Activated naive CD4-positive, alpha-beta T cell treated with anti-CD3 and anti-CD28 coated beads for 36 hours (primary cell): Measurements from ENCODE around the gene KCNK5. TPM values are rescaled to one million over a fixed set of nuclear protein-coding genes. Genes with fewer than 3 reads are reported as not detected.

Experiments used
- CTCF ChIA-PET: fragments of 350-600 bp; sonication (Branson Sonifier 250); formaldehyde crosslinking; loops from one replicate; lab custom pipeline; 2021; ENCODE audit warnings: antibody characterized with exemption; lab: Charles Lee
- DNase-seq: peaks from one replicate; pipeline ENCODE4 v3.0.0-alpha.2; 2020
- H3K27ac Mint-ChIP-seq: one replicate; pipeline ENCODE4 v1.8.0; 2021; ENCODE audit warnings: mild to moderate bottlenecking, mixed read lengths
- H3K27me3 Mint-ChIP-seq: one replicate; pipeline ENCODE4 v1.8.0; 2021; ENCODE audit warnings: low read depth, mixed read lengths
- H3K36me3 Mint-ChIP-seq: one replicate; pipeline ENCODE4 v1.8.0; 2021; ENCODE audit warnings: low read depth, mixed read lengths
- H3K4me1 Mint-ChIP-seq: one replicate; pipeline ENCODE4 v1.8.0; 2021; ENCODE audit warnings: low read depth, mixed read lengths
- H3K4me3 Mint-ChIP-seq: one replicate; pipeline ENCODE4 v1.8.0; 2021; ENCODE audit warnings: mild to moderate bottlenecking, moderate library complexity, mixed read lengths
- H3K9me3 Mint-ChIP-seq: one replicate; pipeline ENCODE4 v1.8.0; 2021; ENCODE audit warnings: mixed read lengths
- intact Hi-C: fragments of 100-400 bp; cut with micrococcal nuclease; formaldehyde crosslinking; loops from one replicate; pipeline ENCODE4 v1.15.1; 2023
- total RNA-seq, 2 experiments: library from RNA; stranded (reverse); gene quantifications; one replicate each; pipeline ENCODE4 v1.2.3, GENCODE V29; 2021

KCNK5 gene
- total RNA-seq, 2 experiments from 2014 or later, result 9.0 to 9.2 TPM

GRCh38 chr6:39236742-39237141, 7.5 kb upstream of the KCNK5 start:
- Mint-ChIP-seq H3K36me3 (no peaks in the 10 kb centered on the region), H3K27me3 (no peaks in the 10 kb centered on the region), H3K9me3 (no peaks in the 10 kb centered on the region), H3K4me3 (no peak overlapping the region), H3K4me1 (no peaks in the 10 kb centered on the region), H3K27ac (no peak overlapping the region)
- CTCF ChIA-PET, result no interaction called here
- DNase-seq, result no peak
- intact Hi-C loops, result no loop called here

- no peak overlapping the region for H3K4me3 Mint-ChIP-seq
- intact Hi-C loops, result no loop called here
- H3K36me3 Mint-ChIP-seq, result no peaks in the 10 kb centered on the region
- CTCF ChIA-PET, result no interaction called here
- H3K4me1 Mint-ChIP-seq, result peaks cover 5% of the 10 kb centered on the region
- H3K9me3 Mint-ChIP-seq, result no peaks in the 10 kb centered on the region
- no peak overlapping the region for H3K27ac Mint-ChIP-seq
- DNase-seq, result no peak
- H3K27me3 Mint-ChIP-seq, result peaks cover 1% of the 10 kb centered on the region
Observed at GRCh38 chr6:39233333-39233732, 4.1 kb upstream of the KCNK5 start.

- CTCF ChIA-PET, result no interaction called here
- Mint-ChIP-seq H3K9me3 (no peaks in the 10 kb centered on the region), H3K4me1 (peaks cover 19% of the 10 kb centered on the region), H3K4me3 (no peak overlapping the region), H3K27me3 (peaks cover 1% of the 10 kb centered on the region), H3K36me3 (peaks cover 3% of the 10 kb centered on the region), H3K27ac (no peak overlapping the region)
- no peak for DNase-seq
- intact Hi-C loops, result no loop called here
Observed at GRCh38 chr6:39231521-39232243, 2.4 kb upstream of the KCNK5 start.

DNA sequence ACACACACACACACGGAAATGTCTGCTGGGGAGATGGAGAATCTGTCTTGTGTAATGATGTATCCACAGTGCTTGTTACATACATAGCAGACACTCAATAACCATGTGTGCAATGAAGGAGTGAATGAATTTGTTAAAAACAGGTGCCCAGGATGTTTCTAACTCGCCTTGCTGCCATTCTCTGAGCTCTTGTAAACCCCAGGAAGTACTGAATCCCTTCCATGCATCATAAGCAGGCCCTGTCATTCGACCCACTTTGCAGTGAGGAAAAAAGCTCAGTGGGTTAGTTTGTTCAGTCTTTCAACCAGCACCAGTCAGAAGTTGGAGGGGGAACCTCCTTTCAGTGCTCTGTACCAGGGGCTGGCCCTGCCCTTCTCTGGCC, 1.4 kb upstream of the KCNK5 start:
- CTCF ChIA-PET, result interaction anchor here (0.7 to 1.6 kb wide), 6 partner anchors 11 to 78 kb away, joined by 3 to 5 read pairs (median 3); no protein-coding TSS in a partner anchor
- intact Hi-C loops, result no loop called here

GRCh38 chr6:39228111-39228971, 934 bp downstream of the KCNK5 start:
- Mint-ChIP-seq H3K9me3 (no peaks in the 10 kb centered on the region), H3K36me3 (peaks cover 23% of the 10 kb centered on the region), H3K4me3 (peak overlapping the region; percentile 87), H3K27ac (peak overlapping the region; percentile 87), H3K4me1 (peaks cover 52% of the 10 kb centered on the region), H3K27me3 (peaks cover 1% of the 10 kb centered on the region)
- intact Hi-C loops, result loop anchor here (10.0 kb wide), 1 partner anchor 594 kb away; the partner anchor contains the start of gene BTBD9
- CTCF ChIA-PET, result interaction anchor here (1.0 to 1.2 kb wide), 2 partner anchors 62 to 75 kb away, joined by 4 to 6 read pairs; no protein-coding TSS in a partner anchor
- peak; percentile 71 for DNase-seq

More for the DNA sequence above, 1.4 kb upstream of the KCNK5 start:
- H3K36me3 Mint-ChIP-seq, result peaks cover 8% of the 10 kb centered on the region
- H3K27ac Mint-ChIP-seq, result no peak overlapping the region
- no peaks in the 10 kb centered on the region for H3K9me3 Mint-ChIP-seq
- H3K27me3 Mint-ChIP-seq, result peaks cover 1% of the 10 kb centered on the region
- no peak overlapping the region for H3K4me3 Mint-ChIP-seq
- DNase-seq, result no peak
- H3K4me1 Mint-ChIP-seq, result peaks cover 30% of the 10 kb centered on the region

DNA sequence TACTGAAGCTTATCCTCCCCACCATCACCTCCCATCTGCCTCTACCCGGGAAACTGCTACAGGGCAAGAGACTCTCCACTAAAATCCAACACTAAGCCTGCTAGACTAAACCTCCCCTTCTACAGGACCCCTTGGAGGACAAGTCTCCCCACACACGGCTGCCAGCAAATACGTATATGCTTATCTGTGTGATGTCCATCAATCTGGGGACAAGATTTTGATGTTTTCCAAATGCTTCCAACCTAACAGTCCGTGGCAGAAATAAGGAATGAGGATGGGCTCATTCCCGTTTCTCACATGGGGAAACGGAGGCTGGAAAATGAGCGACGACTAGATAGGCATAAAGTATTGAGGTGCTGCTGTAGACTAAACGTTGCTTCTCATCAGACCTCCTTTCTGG, 1.8 kb downstream of the KCNK5 start:
- intact Hi-C loops, result loop anchor here (10.0 kb wide), 1 partner anchor 593 kb away; the partner anchor contains the start of gene BTBD9
- CTCF ChIA-PET, result interaction anchor here (1.1 kb wide), 1 partner anchor 78 kb away, joined by 3 read pairs; no protein-coding TSS in a partner anchor
- Mint-ChIP-seq H3K27ac (peak overlapping the region; percentile 87), H3K4me1 (peaks cover 61% of the 10 kb centered on the region), H3K9me3 (no peaks in the 10 kb centered on the region), H3K4me3 (peak overlapping the region; percentile 87), H3K27me3 (peaks cover 1% of the 10 kb centered on the region), H3K36me3 (peaks cover 23% of the 10 kb centered on the region)
- DNase-seq, result no peak

- Mint-ChIP-seq H3K27ac (peak overlapping the region; percentile 91), H3K4me3 (peak overlapping the region; percentile 87), H3K4me1 (peaks cover 67% of the 10 kb centered on the region), H3K9me3 (no peaks in the 10 kb centered on the region), H3K27me3 (peaks cover 1% of the 10 kb centered on the region), H3K36me3 (peaks cover 27% of the 10 kb centered on the region)
- no peak for DNase-seq
- intact Hi-C loops, result loop anchor here (1.0 to 10.0 kb wide), 2 partner anchors 592 to 1846 kb away; partner anchors contain the start of genes BTBD9, NFYA and OARD1
- CTCF ChIA-PET, result interaction anchor here (0.9 to 1.1 kb wide), 2 partner anchors 36 to 79 kb away, joined by 3 read pairs; no protein-coding TSS in a partner anchor
Observed at GRCh38 chr6:39226639-39227329, 2.5 kb downstream of the KCNK5 start.

- DNase-seq, result peak; percentile 85
- Mint-ChIP-seq H3K4me1 (peaks cover 71% of the 10 kb centered on the region), H3K27me3 (peaks cover 1% of the 10 kb centered on the region), H3K4me3 (peak overlapping the region; percentile 87), H3K36me3 (peaks cover 33% of the 10 kb centered on the region), H3K27ac (peak overlapping the region; percentile 91), H3K9me3 (no peaks in the 10 kb centered on the region)
- intact Hi-C loops, result loop anchor here (1.0 to 10.0 kb wide), 2 partner anchors 591 to 1846 kb away; partner anchors contain the start of genes BTBD9, NFYA and OARD1
- CTCF ChIA-PET, result interaction anchor here (0.9 to 1.1 kb wide), 2 partner anchors 35 to 80 kb away, joined by 3 read pairs; no protein-coding TSS in a partner anchor
Observed at GRCh38 chr6:39225946-39226437, 3.3 kb downstream of the KCNK5 start.

DNA sequence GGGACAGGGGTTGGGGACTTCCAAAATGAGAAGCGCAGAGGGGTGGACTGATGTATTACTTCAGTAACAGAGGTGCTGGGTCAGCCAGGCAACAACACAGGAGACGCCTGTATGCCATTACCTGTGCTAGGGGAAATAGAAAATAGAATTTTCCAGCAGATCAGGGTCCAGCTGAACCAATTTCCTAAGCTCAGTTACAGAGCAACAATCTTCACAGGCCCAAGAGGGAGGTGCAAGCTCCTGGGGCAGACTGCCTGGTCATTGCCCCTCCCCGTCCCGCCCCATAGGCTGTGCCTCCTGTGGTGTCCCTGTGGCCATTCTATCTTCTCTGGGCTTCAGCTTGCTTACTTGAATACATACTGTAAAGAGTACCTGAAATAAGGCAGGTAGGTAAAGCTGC, 3.7 kb downstream of the KCNK5 start:
- H3K4me1 Mint-ChIP-seq, result peaks cover 72% of the 10 kb centered on the region
- H3K36me3 Mint-ChIP-seq, result peaks cover 35% of the 10 kb centered on the region
- CTCF ChIA-PET, result no interaction called here
- H3K27me3 Mint-ChIP-seq, result peaks cover 1% of the 10 kb centered on the region
- DNase-seq, result no peak
- H3K9me3 Mint-ChIP-seq, result no peaks in the 10 kb centered on the region
- peak overlapping the region; percentile 91 for H3K27ac Mint-ChIP-seq
- intact Hi-C loops, result loop anchor here (10.0 kb wide), 1 partner anchor 591 kb away; the partner anchor contains the start of gene BTBD9
- H3K4me3 Mint-ChIP-seq, result peak overlapping the region; percentile 87

- Mint-ChIP-seq H3K27me3 (no peaks in the 10 kb centered on the region), H3K4me3 (no peak overlapping the region), H3K27ac (peak overlapping the region; percentile 63), H3K4me1 (peaks cover 74% of the 10 kb centered on the region), H3K36me3 (peaks cover 37% of the 10 kb centered on the region), H3K9me3 (no peaks in the 10 kb centered on the region)
- no peak for DNase-seq
- CTCF ChIA-PET, result interaction anchor here (0.9 to 1.3 kb wide), 2 partner anchors 58 to 78 kb away, joined by 3 to 6 read pairs; no protein-coding TSS in a partner anchor
- intact Hi-C loops, result loop anchor here (10.0 kb wide), 1 partner anchor 590 kb away; the partner anchor contains the start of gene BTBD9
Observed at GRCh38 chr6:39224523-39225182, 4.6 kb downstream of the KCNK5 start.

GRCh38 chr6:39224011-39224410, 5.3 kb downstream of the KCNK5 start:
- intact Hi-C loops, result loop anchor here (10.0 kb wide), 1 partner anchor 589 kb away; the partner anchor contains the start of gene BTBD9
- Mint-ChIP-seq H3K27ac (peak overlapping the region; percentile 63), H3K36me3 (peaks cover 39% of the 10 kb centered on the region), H3K9me3 (no peaks in the 10 kb centered on the region), H3K4me3 (no peak overlapping the region), H3K4me1 (peaks cover 77% of the 10 kb centered on the region), H3K27me3 (no peaks in the 10 kb centered on the region)
- DNase-seq, result no peak
- CTCF ChIA-PET, result interaction anchor here (0.9 to 1.3 kb wide), 2 partner anchors 57 to 79 kb away, joined by 3 to 6 read pairs; no protein-coding TSS in a partner anchor
